ENCODE results near the gene KCNQ1. TPM values are rescaled to one million over a fixed set of nuclear protein-coding genes. Genes with fewer than 3 reads are reported as not detected.

KCNQ1 gene
- total and polyA plus RNA-seq, 2 experiments from 2014 or later, result not detected

DNA sequence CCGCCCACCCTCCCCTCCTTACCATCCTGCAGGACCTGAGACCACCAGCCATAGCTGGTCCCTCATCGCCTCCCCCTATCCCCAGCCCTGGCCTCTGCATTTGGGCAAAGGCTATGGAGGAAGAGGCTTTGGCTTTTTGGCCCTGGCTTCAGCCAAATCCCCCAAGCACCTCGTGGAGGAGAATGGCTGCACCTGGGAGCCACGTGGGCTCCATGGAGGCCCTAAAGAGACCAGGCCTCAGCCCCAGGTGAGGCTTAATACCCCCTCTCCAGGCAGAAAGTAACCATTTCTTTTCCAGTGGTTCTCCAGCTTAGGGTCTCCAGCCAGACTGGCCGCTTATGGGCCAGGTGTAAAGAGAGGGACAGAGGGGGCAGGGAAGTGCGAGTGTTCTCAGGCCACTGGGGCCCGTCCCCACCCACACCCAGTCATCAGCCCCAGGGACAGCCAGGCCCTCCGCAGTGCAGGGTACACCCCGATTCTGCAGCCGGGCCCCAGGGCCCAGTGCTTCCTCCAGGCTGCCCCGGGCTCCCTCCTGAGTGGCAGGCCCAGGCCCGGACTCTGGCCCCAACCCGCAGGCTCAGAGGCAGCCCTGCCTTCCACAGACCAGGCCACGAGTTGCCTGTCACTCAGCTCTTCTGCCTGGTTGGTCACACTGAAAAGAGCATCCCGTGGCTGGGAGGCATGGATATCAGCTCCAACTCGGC lies 414.3 kb downstream of the KCNQ1 start:
- Histone ChIP-seq H3F3A (ENCODE audit: insufficient read depth) (no peaks in the 10 kb centered on the region), H3K9me2 (ENCODE audit: insufficient read depth) (no peaks in the 10 kb centered on the region), H3K9ac (no peak overlapping the region), H4K20me1 (ENCODE audit: insufficient read depth) (no peaks in the 10 kb centered on the region), H3K4me1 (ENCODE audit: insufficient read depth) (no peaks in the 10 kb centered on the region), H3K36me3 (ENCODE audit: low read depth) (no peaks in the 10 kb centered on the region), H3K79me2 (ENCODE audit: insufficient read depth) (no peaks in the 10 kb centered on the region), H2AFZ (no peak overlapping the region), H3K27ac (no peak overlapping the region), H3K4me2 (ENCODE audit: unreplicated experiment) (no peak overlapping the region), H3K4me3 (no peak overlapping the region), H3K27me3 (replicated peaks; ENCODE audit: insufficient read depth) (peaks cover 16% of the 10 kb centered on the region), H3K9me3 (ENCODE audit: low read depth) (no peaks in the 10 kb centered on the region)
- no peak for DNase-seq
- 66 to 67% methylated on average over 15 to 16 of the region's 16 CpGs for WGBS, 2 experiments (ENCODE audit: low coverage in 1 of 2, low lambda C conversion rate in 2 of 2, missing lambda C conversion rate in 2 of 2)
- TF ChIP-seq EZH2phosphoT487 (IDR thresholded peaks at IDR 0.05; ENCODE audit: insufficient read depth, low read depth), result no peak
- in situ Hi-C loops (cut with MboI), result no loop called here

DNA sequence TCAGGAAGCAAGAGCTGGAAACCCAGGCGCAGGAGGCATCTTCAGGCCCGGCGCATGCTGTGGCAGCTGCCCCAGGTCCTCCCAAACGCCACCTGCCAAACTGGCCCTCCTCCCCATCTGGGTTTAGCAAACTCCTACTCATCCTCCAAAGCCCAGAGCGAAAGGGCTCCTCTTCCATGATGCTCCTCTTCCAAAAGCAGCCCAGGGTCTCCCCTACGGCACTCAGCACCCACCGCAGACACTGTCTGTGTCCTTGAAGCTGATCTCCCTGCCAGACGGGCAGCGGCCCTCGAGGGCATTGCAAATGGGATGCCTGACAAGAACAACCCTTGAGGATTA lies 414.9 kb downstream of the KCNQ1 start:
- no peaks in the 10 kb centered on the region for H3F3A ChIP-seq (ENCODE audit: insufficient read depth)
- 76 to 83% methylated on average over 10 of the region's 10 CpGs for WGBS, 2 experiments (ENCODE audit: low coverage in 1 of 2, low lambda C conversion rate in 2 of 2, missing lambda C conversion rate in 2 of 2)

GRCh38 chr11:2860636-2861035 lies 415.8 kb downstream of the KCNQ1 start:
- Histone ChIP-seq H3F3A (ENCODE audit: insufficient read depth) (no peaks in the 10 kb centered on the region), H3K27ac (no peak overlapping the region), H3K27me3 (replicated peaks; ENCODE audit: insufficient read depth) (peaks cover 11% of the 10 kb centered on the region), H3K9me2 (ENCODE audit: insufficient read depth) (no peaks in the 10 kb centered on the region), H4K20me1 (ENCODE audit: insufficient read depth) (no peaks in the 10 kb centered on the region), H3K36me3 (ENCODE audit: low read depth) (no peaks in the 10 kb centered on the region), H3K4me2 (ENCODE audit: unreplicated experiment) (no peak overlapping the region), H3K4me3 (no peak overlapping the region), H3K9me3 (ENCODE audit: low read depth) (no peaks in the 10 kb centered on the region), H3K4me1 (ENCODE audit: insufficient read depth) (no peaks in the 10 kb centered on the region), H3K79me2 (ENCODE audit: insufficient read depth) (no peaks in the 10 kb centered on the region), H3K9ac (no peak overlapping the region), H2AFZ (no peak overlapping the region)
- WGBS, 2 experiments (ENCODE audit: low coverage in 1 of 2, low lambda C conversion rate in 2 of 2, missing lambda C conversion rate in 2 of 2), result 58 to 59% methylated on average over 7 of the region's 7 CpGs
- in situ Hi-C loops (cut with MboI), result no loop called here
- TF ChIP-seq EZH2phosphoT487 (IDR thresholded peaks at IDR 0.05; ENCODE audit: insufficient read depth, low read depth), result no peak
- DNase-seq, result peak; percentile 29

More for the DNA sequence above, 414.9 kb downstream of the KCNQ1 start:
- Histone ChIP-seq H4K20me1 (ENCODE audit: insufficient read depth) (no peaks in the 10 kb centered on the region), H3K36me3 (ENCODE audit: low read depth) (no peaks in the 10 kb centered on the region), H3K4me1 (ENCODE audit: insufficient read depth) (no peaks in the 10 kb centered on the region), H3K27ac (no peak overlapping the region), H3K27me3 (replicated peaks; ENCODE audit: insufficient read depth) (peaks cover 11% of the 10 kb centered on the region), H3K9ac (no peak overlapping the region), H3K9me3 (ENCODE audit: low read depth) (no peaks in the 10 kb centered on the region), H3K4me2 (ENCODE audit: unreplicated experiment) (no peak overlapping the region), H3K4me3 (no peak overlapping the region), H2AFZ (no peak overlapping the region), H3K9me2 (ENCODE audit: insufficient read depth) (no peaks in the 10 kb centered on the region), H3K79me2 (ENCODE audit: insufficient read depth) (no peaks in the 10 kb centered on the region)
- in situ Hi-C loops (cut with MboI), result no loop called here
- no peak for DNase-seq
- no peak for TF ChIP-seq EZH2 (IDR thresholded peaks at IDR 0.05; ENCODE audit: insufficient read depth, poor library complexity, severe bottlenecking)

DNA sequence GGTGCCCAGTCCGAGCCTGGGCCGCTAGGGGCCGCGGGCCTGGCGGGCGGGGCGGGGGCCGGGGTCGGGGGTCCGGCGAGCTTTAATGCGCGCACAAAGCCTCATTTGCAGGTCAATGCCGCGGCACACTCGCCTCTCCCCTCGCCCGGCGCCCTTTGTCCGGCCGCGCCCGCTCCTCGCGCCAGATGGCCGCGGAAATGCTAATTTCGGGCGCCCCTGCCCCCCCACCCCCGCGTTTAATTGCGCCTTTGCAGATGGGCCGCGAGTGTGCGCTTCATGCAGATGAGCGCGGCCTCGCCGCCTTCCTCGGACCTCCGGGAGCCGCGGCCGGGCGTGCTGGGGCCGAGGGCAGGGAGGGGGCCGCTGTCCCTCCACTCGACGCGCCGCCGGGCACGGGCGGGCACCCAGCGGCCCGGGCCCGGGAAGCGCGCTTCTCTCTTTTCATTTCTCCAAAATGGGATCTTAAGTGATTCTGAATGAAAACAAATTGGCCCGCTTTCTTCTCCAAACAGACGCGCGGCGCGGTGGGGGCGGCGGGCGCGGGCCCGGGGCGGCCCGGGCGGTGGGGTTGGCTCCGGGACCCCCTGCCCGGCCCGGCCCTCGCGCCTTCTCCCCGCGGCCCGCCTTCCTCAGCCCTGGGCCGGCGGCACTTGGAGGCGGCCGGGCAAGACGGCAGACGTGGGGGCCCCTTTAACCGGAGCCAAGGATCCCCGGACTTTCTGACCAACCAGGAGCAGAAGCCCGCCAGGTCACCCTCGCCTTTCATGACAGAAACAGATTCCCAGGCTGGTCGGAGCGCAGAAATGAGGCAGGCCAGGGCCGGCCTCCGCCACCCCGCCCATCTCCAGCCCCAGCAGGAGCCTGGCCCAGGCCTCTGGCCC lies 417.8 kb downstream of the KCNQ1 start:
- TF ChIP-seq EZH2 (IDR thresholded peaks at IDR 0.05; ENCODE audit: insufficient read depth, poor library complexity, severe bottlenecking), result peak; percentile 13
- no peak for TF ChIP-seq EZH2phosphoT487 (IDR thresholded peaks at IDR 0.05; ENCODE audit: insufficient read depth, low read depth)
- Histone ChIP-seq H3K4me3 (peak overlapping the region; percentile 32; the same call in 1 of the 2 replicates), H2AFZ (0 out of 2 replicates have a peak overlapping the region, but pooled peaks have one; percentile 5), H3K27ac (no peak overlapping the region), H3K9me2 (ENCODE audit: insufficient read depth) (no peaks in the 10 kb centered on the region), H3K27me3 (replicated peaks; ENCODE audit: insufficient read depth) (peaks cover 12% of the 10 kb centered on the region), H4K20me1 (ENCODE audit: insufficient read depth) (no peaks in the 10 kb centered on the region), H3K36me3 (ENCODE audit: low read depth) (no peaks in the 10 kb centered on the region), H3K4me1 (ENCODE audit: insufficient read depth) (no peaks in the 10 kb centered on the region), H3F3A (ENCODE audit: insufficient read depth) (no peaks in the 10 kb centered on the region), H3K9ac (no peak overlapping the region), H3K4me2 (ENCODE audit: unreplicated experiment) (peak overlapping the region; percentile 54), H3K9me3 (ENCODE audit: low read depth) (no peaks in the 10 kb centered on the region), H3K79me2 (ENCODE audit: insufficient read depth) (no peaks in the 10 kb centered on the region)
- in situ Hi-C loops (cut with MboI), result no loop called here
- WGBS, 2 experiments (ENCODE audit: low coverage in 1 of 2, low lambda C conversion rate in 2 of 2, missing lambda C conversion rate in 2 of 2), result 3% methylated on average over 27 to 64 of the region's 96 CpGs
- DNase-seq, result peak; percentile 24
